Measurements from ENCODE around the gene TRAPPC14. TPM values are rescaled to one million over a fixed set of nuclear protein-coding genes. Genes with fewer than 3 reads are reported as not detected.

The TRAPPC14 gene
- total and polyA plus RNA-seq, 2 of the 13 experiments (the other 11 are each of a cell fraction or from before 2014, with no cell fraction given), result 4.7 to 9.6 TPM

DNA sequence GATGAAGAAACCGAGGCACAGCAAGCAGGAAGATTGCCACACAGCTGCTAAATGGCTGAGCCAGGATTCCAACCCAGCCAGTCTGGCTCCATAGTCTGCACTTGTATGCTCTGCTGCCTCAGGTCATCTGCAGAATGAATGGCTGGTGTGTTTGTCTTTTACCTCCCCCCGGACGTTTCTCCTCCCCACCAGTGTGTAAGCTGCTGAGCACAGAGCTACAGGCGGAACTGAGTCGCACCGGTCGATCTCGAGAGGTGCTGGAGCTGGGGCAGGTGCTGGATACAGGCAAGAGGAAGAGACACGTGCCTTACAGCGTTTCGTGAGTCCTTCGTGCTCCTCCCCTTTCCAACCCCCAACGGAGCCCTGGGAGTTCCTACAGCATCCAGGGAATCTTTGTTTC, 36.5 kb downstream of the TRAPPC14 start (continued):
- TF ChIP-seq TEAD3 (CRISPR knock-in tag; optimal IDR thresholded peaks at IDR 0.05; ENCODE audit: borderline replicate concordance) (peak; percentile 67), HDAC1 (CRISPR knock-in tag; IDR thresholded peaks at IDR 0.05) (peak; percentile 71), HOXA3 (CRISPR knock-in tag; IDR thresholded peaks at IDR 0.05) (peak; percentile 70), MIER3 (CRISPR knock-in tag; IDR thresholded peaks at IDR 0.05; ENCODE audit: borderline replicate concordance) (no peak), MIXL1 (CRISPR knock-in tag; IDR thresholded peaks at IDR 0.05) (no peak), ZNF605 (CRISPR knock-in tag; IDR thresholded peaks at IDR 0.05) (peak; percentile 38; the same call in 1 of the 2 replicates), ZNF256 (CRISPR knock-in tag; conservative IDR thresholded peaks at IDR 0.05) (no peak), ZNF350 (CRISPR knock-in tag; IDR thresholded peaks at IDR 0.05; ENCODE audit: borderline replicate concordance, low read depth) (peak; percentile 54; the same call in 1 of the 2 replicates), DMAP1 (CRISPR knock-in tag; IDR thresholded peaks at IDR 0.05) (peak; percentile 74), ZNF543 (CRISPR knock-in tag; IDR thresholded peaks at IDR 0.05) (0 out of 2 replicates have a peak, but pooled peaks have one; percentile 18), JUN (CRISPR knock-in tag; IDR thresholded peaks at IDR 0.05) (0 out of 2 replicates have a peak, but pooled peaks have one; percentile 63), ZNF331 (CRISPR knock-in tag; IDR thresholded peaks at IDR 0.05) (peak; percentile 33; the same call in 1 of the 2 replicates), SOX13 (IDR thresholded peaks at IDR 0.05) (no peak), SOX13 (CRISPR knock-in tag; conservative IDR thresholded peaks at IDR 0.05 in 1 of 2, IDR thresholded peaks at IDR 0.05 in 1 of 2) (peak in 1 of 2 experiments; percentile 48; a peak in 1 of 4 replicates), ZNF792 (CRISPR knock-in tag; IDR thresholded peaks at IDR 0.05) (peak; percentile 33), TARDBP (CRISPR knock-in tag; IDR thresholded peaks at IDR 0.05) (peak; percentile 43; the same call in 1 of the 2 replicates), RBAK (CRISPR knock-in tag; IDR thresholded peaks at IDR 0.05) (no peak)
- TF ChIP-seq, protein P1, sequence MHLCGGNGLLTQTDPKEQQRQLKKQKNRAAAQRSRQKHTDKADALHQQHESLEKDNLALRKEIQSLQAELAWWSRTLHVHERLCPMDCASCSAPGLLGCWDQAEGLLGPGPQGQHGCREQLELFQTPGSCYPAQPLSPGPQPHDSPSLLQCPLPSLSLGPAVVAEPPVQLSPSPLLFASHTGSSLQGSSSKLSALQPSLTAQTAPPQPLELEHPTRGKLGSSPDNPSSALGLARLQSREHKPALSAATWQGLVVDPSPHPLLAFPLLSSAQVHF (CRISPR knock-in tag; IDR thresholded peaks at IDR 0.05), result 0 out of 2 replicates have a peak, but pooled peaks have one; percentile 38
- TF ChIP-seq, protein P2, sequence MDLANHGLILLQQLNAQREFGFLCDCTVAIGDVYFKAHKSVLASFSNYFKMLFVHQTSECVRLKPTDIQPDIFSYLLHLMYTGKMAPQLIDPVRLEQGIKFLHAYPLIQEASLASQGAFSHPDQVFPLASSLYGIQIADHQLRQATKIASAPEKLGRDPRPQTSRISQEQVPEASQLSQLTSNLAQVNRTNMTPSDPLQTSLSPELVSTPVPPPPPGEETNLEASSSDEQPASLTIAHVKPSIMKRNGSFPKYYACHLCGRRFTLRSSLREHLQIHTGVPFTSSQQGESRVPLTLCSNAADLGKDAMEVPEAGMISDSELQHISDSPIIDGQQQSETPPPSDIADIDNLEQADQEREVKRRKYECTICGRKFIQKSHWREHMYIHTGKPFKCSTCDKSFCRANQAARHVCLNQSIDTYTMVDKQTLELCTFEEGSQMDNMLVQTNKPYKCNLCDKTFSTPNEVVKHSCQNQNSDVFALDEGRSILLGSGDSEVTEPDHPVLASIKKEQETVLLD (CRISPR knock-in tag; IDR thresholded peaks at IDR 0.05; ENCODE audit: low read depth), result 0 out of 2 replicates have a peak, but pooled peaks have one; percentile 35
- TF ChIP-seq, protein P3, sequence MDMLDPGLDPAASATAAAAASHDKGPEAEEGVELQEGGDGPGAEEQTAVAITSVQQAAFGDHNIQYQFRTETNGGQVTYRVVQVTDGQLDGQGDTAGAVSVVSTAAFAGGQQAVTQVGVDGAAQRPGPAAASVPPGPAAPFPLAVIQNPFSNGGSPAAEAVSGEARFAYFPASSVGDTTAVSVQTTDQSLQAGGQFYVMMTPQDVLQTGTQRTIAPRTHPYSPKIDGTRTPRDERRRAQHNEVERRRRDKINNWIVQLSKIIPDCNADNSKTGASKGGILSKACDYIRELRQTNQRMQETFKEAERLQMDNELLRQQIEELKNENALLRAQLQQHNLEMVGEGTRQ (IDR thresholded peaks at IDR 0.05; ENCODE audit: low read depth, low read length), result peak; percentile 26; the same call in 1 of the 2 replicates
- TF ChIP-seq, protein P3 (CRISPR knock-in tag; IDR thresholded peaks at IDR 0.05; ENCODE audit: borderline replicate concordance), result peak; percentile 33; the same call in 1 of the 2 replicates
- TF ChIP-seq, protein P4, sequence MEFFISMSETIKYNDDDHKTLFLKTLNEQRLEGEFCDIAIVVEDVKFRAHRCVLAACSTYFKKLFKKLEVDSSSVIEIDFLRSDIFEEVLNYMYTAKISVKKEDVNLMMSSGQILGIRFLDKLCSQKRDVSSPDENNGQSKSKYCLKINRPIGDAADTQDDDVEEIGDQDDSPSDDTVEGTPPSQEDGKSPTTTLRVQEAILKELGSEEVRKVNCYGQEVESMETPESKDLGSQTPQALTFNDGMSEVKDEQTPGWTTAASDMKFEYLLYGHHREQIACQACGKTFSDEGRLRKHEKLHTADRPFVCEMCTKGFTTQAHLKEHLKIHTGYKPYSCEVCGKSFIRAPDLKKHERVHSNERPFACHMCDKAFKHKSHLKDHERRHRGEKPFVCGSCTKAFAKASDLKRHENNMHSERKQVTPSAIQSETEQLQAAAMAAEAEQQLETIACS (CRISPR knock-in tag; IDR thresholded peaks at IDR 0.05), result no peak
- TF ChIP-seq, protein P5, sequence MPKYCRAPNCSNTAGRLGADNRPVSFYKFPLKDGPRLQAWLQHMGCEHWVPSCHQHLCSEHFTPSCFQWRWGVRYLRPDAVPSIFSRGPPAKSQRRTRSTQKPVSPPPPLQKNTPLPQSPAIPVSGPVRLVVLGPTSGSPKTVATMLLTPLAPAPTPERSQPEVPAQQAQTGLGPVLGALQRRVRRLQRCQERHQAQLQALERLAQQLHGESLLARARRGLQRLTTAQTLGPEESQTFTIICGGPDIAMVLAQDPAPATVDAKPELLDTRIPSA (CRISPR knock-in tag; IDR thresholded peaks at IDR 0.05; ENCODE audit: borderline replicate concordance), result no peak
- TF ChIP-seq, protein P6, sequence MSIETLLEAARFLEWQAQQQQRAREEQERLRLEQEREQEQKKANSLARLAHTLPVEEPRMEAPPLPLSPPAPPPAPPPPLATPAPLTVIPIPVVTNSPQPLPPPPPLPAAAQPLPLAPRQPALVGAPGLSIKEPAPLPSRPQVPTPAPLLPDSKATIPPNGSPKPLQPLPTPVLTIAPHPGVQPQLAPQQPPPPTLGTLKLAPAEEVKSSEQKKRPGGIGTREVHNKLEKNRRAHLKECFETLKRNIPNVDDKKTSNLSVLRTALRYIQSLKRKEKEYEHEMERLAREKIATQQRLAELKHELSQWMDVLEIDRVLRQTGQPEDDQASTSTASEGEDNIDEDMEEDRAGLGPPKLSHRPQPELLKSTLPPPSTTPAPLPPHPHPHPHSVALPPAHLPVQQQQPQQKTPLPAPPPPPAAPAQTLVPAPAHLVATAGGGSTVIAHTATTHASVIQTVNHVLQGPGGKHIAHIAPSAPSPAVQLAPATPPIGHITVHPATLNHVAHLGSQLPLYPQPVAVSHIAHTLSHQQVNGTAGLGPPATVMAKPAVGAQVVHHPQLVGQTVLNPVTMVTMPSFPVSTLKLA (IDR thresholded peaks at IDR 0.05), result 0 out of 2 replicates have a peak, but pooled peaks have one; percentile 9

Measured in HepG2 (cell line).